Measurements from ENCODE around the gene MAP4. TPM values are rescaled to one million over a fixed set of nuclear protein-coding genes. Genes with fewer than 3 reads are reported as not detected.

MAP4 gene
- total RNA-seq, 1 donor from 2014 or later, result 471 TPM

GRCh38 chr3:47870156-47870555 is 146.1 kb downstream of the MAP4 start:
- TF ChIP-seq CTCF (IDR thresholded peaks at IDR 0.05; ENCODE audit: insufficient read depth, low read depth, low read length), result no peak
- no peak for TF ChIP-seq EZH2 (IDR thresholded peaks at IDR 0.05; ENCODE audit: insufficient read depth, low read length)
- no peak for FAIRE-seq
- H3K27ac ChIP-seq (ENCODE audit: low read depth, low read length), result no peak overlapping the region
- H3K4me2 ChIP-seq (ENCODE audit: low read length), result no peak overlapping the region
- Mint-ChIP-seq H3K4me3 (ENCODE audit: unreplicated experiment) (no peak overlapping the region), H3K27ac (ENCODE audit: unreplicated experiment) (peak overlapping the region; percentile 59), H3K9me3 (ENCODE audit: unreplicated experiment) (no peaks in the 10 kb centered on the region), H3K4me1 (ENCODE audit: low read depth, unreplicated experiment) (peaks cover 17% of the 10 kb centered on the region), H3K36me3 (ENCODE audit: low read depth, unreplicated experiment) (peaks cover 45% of the 10 kb centered on the region), H3K27me3 (ENCODE audit: low read depth, unreplicated experiment) (no peaks in the 10 kb centered on the region)
- peaks cover 63% of the 10 kb centered on the region for H3K36me3 ChIP-seq (ENCODE audit: insufficient read depth, low read length)
- no peak overlapping the region for H3K9ac ChIP-seq (ENCODE audit: low read length)
- H2AFZ ChIP-seq (ENCODE audit: low read depth, low read length), result no peak overlapping the region
- no peaks in the 10 kb centered on the region for H3K4me1 ChIP-seq (ENCODE audit: insufficient read depth, low read length)
- no peak overlapping the region for H3K4me3 ChIP-seq (ENCODE audit: insufficient read depth, low read depth, low read length)
- peaks cover 29% of the 10 kb centered on the region for H4K20me1 ChIP-seq (ENCODE audit: insufficient read depth, low read length)
- H3K79me2 ChIP-seq (ENCODE audit: insufficient read depth, low read length), result peaks cover 9% of the 10 kb centered on the region
- H3K27me3 ChIP-seq (ENCODE audit: insufficient read depth, low read length), result no peaks in the 10 kb centered on the region
- DNase-seq (ENCODE audit: low read depth), result no peak
- H3K9me3 ChIP-seq (ENCODE audit: insufficient read depth, low read depth, low read length), result no peaks in the 10 kb centered on the region

- no peaks in the 10 kb centered on the region for H3K4me1 ChIP-seq (ENCODE audit: insufficient read depth, low read length)
- peaks cover 41% of the 10 kb centered on the region for H4K20me1 ChIP-seq (ENCODE audit: insufficient read depth, low read length)
- Mint-ChIP-seq H3K9me3 (ENCODE audit: unreplicated experiment) (no peaks in the 10 kb centered on the region), H3K27me3 (ENCODE audit: low read depth, unreplicated experiment) (no peaks in the 10 kb centered on the region), H3K4me1 (ENCODE audit: low read depth, unreplicated experiment) (peaks cover 16% of the 10 kb centered on the region), H3K36me3 (ENCODE audit: low read depth, unreplicated experiment) (peaks cover 43% of the 10 kb centered on the region), H3K27ac (ENCODE audit: unreplicated experiment) (no peak overlapping the region), H3K4me3 (ENCODE audit: unreplicated experiment) (no peak overlapping the region)
- H3K9ac ChIP-seq (ENCODE audit: low read length), result no peak overlapping the region
- peaks cover 8% of the 10 kb centered on the region for H3K79me2 ChIP-seq (ENCODE audit: insufficient read depth, low read length)
- H3K27ac ChIP-seq (ENCODE audit: low read depth, low read length), result no peak overlapping the region
- TF ChIP-seq EZH2 (IDR thresholded peaks at IDR 0.05; ENCODE audit: insufficient read depth, low read length) (no peak), CTCF (IDR thresholded peaks at IDR 0.05; ENCODE audit: insufficient read depth, low read depth, low read length) (no peak)
- peaks cover 65% of the 10 kb centered on the region for H3K36me3 ChIP-seq (ENCODE audit: insufficient read depth, low read length)
- H3K4me3 ChIP-seq (ENCODE audit: insufficient read depth, low read depth, low read length), result no peak overlapping the region
- FAIRE-seq, result no peak
- no peak overlapping the region for H3K4me2 ChIP-seq (ENCODE audit: low read length)
- no peak overlapping the region for H2AFZ ChIP-seq (ENCODE audit: low read depth, low read length)
- H3K27me3 ChIP-seq (ENCODE audit: insufficient read depth, low read length), result no peaks in the 10 kb centered on the region
- H3K9me3 ChIP-seq (ENCODE audit: insufficient read depth, low read depth, low read length), result no peaks in the 10 kb centered on the region
- no peak for DNase-seq (ENCODE audit: low read depth)
These were observed 147.9 kb downstream of the MAP4 start for GRCh38 chr3:47868306-47868705.

- Mint-ChIP-seq H3K9me3 (ENCODE audit: unreplicated experiment) (no peaks in the 10 kb centered on the region), H3K4me3 (ENCODE audit: unreplicated experiment) (no peak overlapping the region), H3K27me3 (ENCODE audit: low read depth, unreplicated experiment) (no peaks in the 10 kb centered on the region), H3K27ac (ENCODE audit: unreplicated experiment) (no peak overlapping the region), H3K36me3 (ENCODE audit: low read depth, unreplicated experiment) (peaks cover 37% of the 10 kb centered on the region), H3K4me1 (ENCODE audit: low read depth, unreplicated experiment) (peaks cover 16% of the 10 kb centered on the region)
- Histone ChIP-seq H3K27ac (ENCODE audit: low read depth, low read length) (no peak overlapping the region), H2AFZ (ENCODE audit: low read depth, low read length) (no peak overlapping the region), H4K20me1 (ENCODE audit: insufficient read depth, low read length) (peaks cover 40% of the 10 kb centered on the region), H3K36me3 (ENCODE audit: insufficient read depth, low read length) (peaks cover 58% of the 10 kb centered on the region), H3K27me3 (ENCODE audit: insufficient read depth, low read length) (no peaks in the 10 kb centered on the region), H3K79me2 (ENCODE audit: insufficient read depth, low read length) (peaks cover 8% of the 10 kb centered on the region), H3K4me2 (ENCODE audit: low read length) (no peak overlapping the region), H3K9ac (ENCODE audit: low read length) (no peak overlapping the region), H3K4me3 (ENCODE audit: insufficient read depth, low read depth, low read length) (no peak overlapping the region), H3K9me3 (ENCODE audit: insufficient read depth, low read depth, low read length) (no peaks in the 10 kb centered on the region), H3K4me1 (ENCODE audit: insufficient read depth, low read length) (no peaks in the 10 kb centered on the region)
- no peak for DNase-seq (ENCODE audit: low read depth)
- no peak for FAIRE-seq
- TF ChIP-seq CTCF (IDR thresholded peaks at IDR 0.05; ENCODE audit: insufficient read depth, low read depth, low read length) (no peak), EZH2 (IDR thresholded peaks at IDR 0.05; ENCODE audit: insufficient read depth, low read length) (no peak)
These were observed 148.7 kb downstream of the MAP4 start for GRCh38 chr3:47867451-47868044.

Data from astrocyte (in vitro differentiated cells and primary cell).